ENCODE data around the gene MICALL2.

Gene MICALL2

GRCh38 chr7:1411414-1411813, 47.9 kb downstream of the MICALL2 start:
- DNase-seq: no peak

GRCh38 chr7:1410992-1411391, 48.3 kb downstream of the MICALL2 start:
- DNase-seq: no peak

- no peak for DNase-seq
Measured at GRCh38 chr7:1409555-1409954, 49.7 kb downstream of the MICALL2 start.

- DNase-seq: no peak
Measured at GRCh38 chr7:1408466-1408865, 50.8 kb downstream of the MICALL2 start.

- DNase-seq: no peak
Measured at GRCh38 chr7:1407892-1408291, 51.4 kb downstream of the MICALL2 start.

GRCh38 chr7:1404898-1405548, 54.2 kb downstream of the MICALL2 start:
- no peak for DNase-seq

GRCh38 chr7:1404460-1404809, 54.8 kb downstream of the MICALL2 start:
- no peak for DNase-seq

- DNase-seq: no peak
Measured at GRCh38 chr7:1403638-1404459, 55.4 kb downstream of the MICALL2 start.

GRCh38 chr7:1402791-1403637, 56.3 kb downstream of the MICALL2 start:
- DNase-seq: no peak

- DNase-seq: no peak
Measured at GRCh38 chr7:1402110-1402790, 57.0 kb downstream of the MICALL2 start.

- no peak for DNase-seq
Measured at GRCh38 chr7:1401011-1401410, 58.3 kb downstream of the MICALL2 start.

- DNase-seq: no peak
Measured at GRCh38 chr7:1400371-1400770, 58.9 kb downstream of the MICALL2 start.

- no peak for DNase-seq
Measured at GRCh38 chr7:1397491-1398327, 61.6 kb downstream of the MICALL2 start.

GRCh38 chr7:1396195-1396594, 63.1 kb downstream of the MICALL2 start:
- no peak for DNase-seq

- no peak for DNase-seq
Measured at GRCh38 chr7:1395211-1396070, 63.8 kb downstream of the MICALL2 start.

- DNase-seq: no peak
Measured at GRCh38 chr7:1394371-1394770, 64.9 kb downstream of the MICALL2 start.

GRCh38 chr7:1393421-1393820, 65.8 kb downstream of the MICALL2 start:
- no peak for DNase-seq

- no peak for DNase-seq
Measured at GRCh38 chr7:1392556-1392955, 66.7 kb downstream of the MICALL2 start.

GRCh38 chr7:1391449-1391848, 67.8 kb downstream of the MICALL2 start:
- no peak for DNase-seq

GRCh38 chr7:1388703-1389335, 70.5 kb downstream of the MICALL2 start:
- no peak for DNase-seq

All from NCI-H526 treated with DMSO at 0.1 percent for 48 hours (cell line).